Transverse colon (tissue), 3 donors: ENCODE measurements around the gene NRGN.

Source experiments
- POLR2A ChIP-seq: fragments of 450-650 bp; IDR thresholded peaks from one replicate; pipeline ENCODE4 v1.6.1; 2016; ENCODE audit warnings: antibody characterized with exemption, mild to moderate bottlenecking, moderate library complexity
- POLR2AphosphoS5 ChIP-seq, 3 donors: sonication (generic); formaldehyde crosslinking; IDR thresholded peaks; one replicate each; pipeline ENCODE4 v1.6.1; 2016; ENCODE audit warnings: antibody characterized with exemption in 3 of 3

DNA sequence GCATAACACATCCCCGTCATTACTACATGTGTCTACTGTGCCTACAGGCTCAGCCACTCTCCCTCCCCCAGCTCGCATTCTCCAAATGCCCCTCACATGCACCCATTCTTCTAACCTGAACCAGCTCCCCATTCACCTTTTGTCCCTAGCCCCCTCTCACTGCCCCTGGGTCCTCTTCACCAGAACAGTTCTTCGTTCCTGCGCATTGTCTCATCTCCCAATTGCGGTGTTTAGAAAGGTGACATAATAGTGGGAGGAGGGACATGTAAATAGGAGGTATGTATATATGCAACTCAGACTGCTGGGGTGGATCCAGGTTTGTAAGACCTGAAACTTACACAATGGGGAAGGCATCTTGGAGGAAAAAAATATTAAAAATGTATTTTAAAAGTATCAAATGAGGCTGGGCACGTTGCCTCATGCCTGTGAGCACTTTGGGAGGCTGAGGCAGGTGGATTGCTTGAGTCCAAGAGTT lies 17.0 kb downstream of the NRGN start:
- TF ChIP-seq POLR2A: no peak
- TF ChIP-seq POLR2AphosphoS5 (IDR thresholded peaks at IDR 0.05): no peak
